PC-3 (cell line): ENCODE measurements around the gene RAD23A.

Experiments
- CTCF ChIP-seq: fragments of 300-600 bp; sonication (generic); conservative IDR thresholded peaks from 2 replicates; pipeline ENCODE4 v1.5.1; 2017; ENCODE audit warnings: antibody characterized with exemption, low read depth, mild to moderate bottlenecking, low read length
- EZH2phosphoT487 ChIP-seq: fragments of 300-600 bp; sonication (generic); IDR thresholded peaks from 2 replicates; pipeline ENCODE4 v1.6.1; 2018; ENCODE audit warnings: mild to moderate bottlenecking, antibody characterized with exemption, low read length, borderline replicate concordance

GRCh38 chr19:12997179-12997966 is 51.7 kb downstream of the RAD23A start:
- TF ChIP-seq CTCF (no peak), EZH2phosphoT487 (no peak)
